HG03354 (cell line): ENCODE measurements around the gene PVALEF.

Experiments
- ATAC-seq: cut with Tn5 transposase; IDR thresholded peaks from one replicate; pipeline ENCODE4 v1.9.1; 2021; ENCODE audit warnings: mild to moderate bottlenecking; ENCODE audit not compliant: unreplicated experiment, poor library complexity, severe bottlenecking

Gene PVALEF

DNA sequence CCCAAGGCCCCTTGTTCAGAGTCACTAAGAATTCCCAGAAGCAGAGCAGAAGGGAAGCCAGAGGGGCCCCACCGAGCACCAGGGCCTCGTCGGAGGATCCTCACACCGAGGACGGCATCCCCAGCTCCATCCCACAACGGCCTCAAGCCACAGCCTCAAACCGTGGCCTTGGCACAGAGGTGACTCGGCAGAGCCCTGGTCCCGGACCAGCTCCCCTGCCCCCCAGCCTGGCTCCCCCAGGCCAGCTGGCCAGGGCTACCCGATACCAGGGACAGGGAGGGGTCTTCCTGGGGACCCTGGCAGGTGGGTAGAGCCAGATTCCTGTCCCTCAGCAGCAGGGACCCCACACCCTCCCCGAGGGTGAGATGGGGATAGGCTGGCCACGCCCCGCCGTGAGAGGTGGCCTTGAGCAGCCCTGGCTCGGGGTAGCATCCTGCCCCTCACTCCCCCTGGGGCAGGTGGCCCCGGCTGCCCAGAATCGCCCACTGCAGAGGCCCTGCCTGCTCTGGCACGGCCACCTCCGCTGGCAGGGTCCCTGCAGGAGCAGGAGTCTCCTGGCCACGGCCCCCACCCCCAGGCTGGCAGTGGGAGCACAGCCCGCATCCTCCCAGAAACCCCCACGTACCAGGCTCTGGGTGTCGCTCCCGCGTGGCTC, 5.6 kb upstream of the PVALEF start:
- no peak for ATAC-seq

DNA sequence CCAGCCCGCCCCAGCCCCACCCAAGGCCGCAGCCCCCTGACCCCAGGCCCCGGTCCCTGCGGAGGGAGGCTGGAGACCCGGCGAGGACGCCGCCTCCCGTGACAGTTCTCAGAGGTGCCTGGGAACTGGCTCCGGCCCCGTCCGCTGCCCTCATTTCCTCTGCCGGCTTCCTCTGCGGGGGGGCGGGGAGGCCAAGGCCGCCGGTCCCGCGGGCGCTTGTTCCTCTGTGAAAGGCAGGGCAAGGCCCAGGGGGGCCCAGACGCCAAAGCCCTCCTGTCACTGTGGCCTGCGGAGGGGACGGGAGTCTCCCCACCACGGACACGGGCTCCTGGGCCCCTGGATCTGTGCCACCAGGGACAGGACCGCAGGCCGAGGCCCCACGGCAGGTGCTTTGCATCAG, 5.0 kb upstream of the PVALEF start:
- no peak for ATAC-seq

DNA sequence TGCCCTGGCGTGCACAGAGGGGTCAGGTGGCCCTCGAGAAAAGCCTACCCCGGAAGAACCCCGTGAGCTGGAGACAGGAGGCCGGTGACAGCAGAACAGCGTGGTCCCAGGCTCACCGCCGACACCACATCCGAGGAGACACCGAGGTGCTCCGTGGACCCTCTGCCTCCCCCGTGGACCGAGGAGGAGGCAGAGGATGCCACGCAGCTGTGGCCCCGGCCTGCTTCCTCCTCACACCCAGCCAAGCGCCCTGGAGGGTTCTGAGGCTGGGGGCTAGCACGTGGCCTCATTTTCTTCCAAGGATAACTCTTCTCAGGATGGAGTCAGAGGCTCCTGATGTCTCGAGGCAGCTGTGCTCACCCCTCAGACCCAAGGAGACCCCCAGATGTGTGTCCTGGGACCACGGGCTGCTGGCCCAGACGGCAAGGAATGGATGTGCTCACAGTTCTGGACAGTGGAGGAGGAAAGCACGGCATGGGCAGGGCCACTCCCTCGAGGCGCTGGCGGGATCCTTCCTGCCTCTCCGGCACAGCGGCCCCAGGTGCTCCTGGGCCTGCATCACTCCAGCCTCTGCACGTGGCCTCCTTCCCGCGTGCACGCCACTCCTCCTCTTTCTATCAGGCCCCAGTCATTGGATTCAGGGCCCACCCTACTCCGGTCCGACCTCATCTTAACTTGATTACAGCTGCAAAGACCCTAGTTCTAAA, 4.4 kb upstream of the PVALEF start:
- no peak for ATAC-seq

DNA sequence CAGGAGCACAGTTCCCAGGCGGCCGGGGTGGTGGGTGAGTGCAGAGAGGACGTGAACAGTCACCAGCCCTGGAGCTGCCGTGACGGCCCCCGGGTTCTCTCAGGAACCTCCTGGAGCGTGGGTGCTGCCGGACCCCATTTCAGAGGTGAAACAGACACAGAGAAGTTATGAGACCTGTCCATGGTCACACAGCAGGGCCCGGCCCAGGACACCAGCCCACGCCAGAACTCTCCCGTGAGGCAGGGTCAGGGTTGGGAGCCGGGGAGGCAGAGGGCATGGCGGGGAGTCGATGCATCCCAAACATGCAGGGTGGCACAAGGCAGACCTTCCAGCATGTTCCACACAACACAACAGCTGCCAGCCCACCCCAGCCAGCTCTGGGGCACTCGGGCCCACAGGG, 3.8 kb upstream of the PVALEF start:
- no peak for ATAC-seq

DNA sequence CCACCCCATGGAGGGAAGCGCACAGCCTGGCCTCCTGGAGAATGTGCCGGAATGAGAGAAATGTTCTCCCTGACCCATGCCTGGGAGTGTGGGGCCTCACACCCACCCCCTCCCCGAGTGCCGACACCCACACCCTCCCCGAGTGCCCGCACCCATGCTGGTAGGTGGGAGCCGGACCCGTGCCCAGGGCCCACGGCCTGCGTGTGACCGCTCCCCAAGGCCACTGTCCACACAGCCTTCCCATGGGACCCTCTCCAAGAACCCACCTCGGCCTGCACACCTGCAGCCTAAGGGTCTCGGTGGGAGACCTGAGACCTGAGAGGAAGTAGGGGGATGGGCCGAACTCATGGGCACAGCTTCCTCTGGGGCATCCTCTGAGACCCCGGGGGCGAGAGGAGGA, 3.3 kb upstream of the PVALEF start:
- ATAC-seq, result no peak

DNA sequence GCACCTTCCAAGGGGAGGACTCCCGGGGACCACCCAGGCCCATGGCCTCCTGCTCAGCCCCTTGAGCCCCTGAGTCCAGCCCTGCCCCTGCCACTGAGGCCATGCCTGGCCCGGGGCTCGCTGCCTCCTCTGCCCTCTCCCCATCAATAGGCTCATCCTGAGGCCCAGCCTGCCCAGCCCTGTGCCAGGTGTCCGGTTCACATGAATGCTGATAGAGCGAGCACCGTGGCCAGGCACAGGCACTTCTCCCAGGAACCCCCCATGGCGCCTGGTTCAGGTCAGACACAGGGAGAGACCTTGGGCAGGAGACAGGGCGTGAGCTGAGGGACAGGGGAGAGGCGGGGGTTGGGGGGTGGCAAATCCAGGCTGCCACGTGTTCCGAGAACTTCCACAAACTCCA, 2.8 kb upstream of the PVALEF start:
- no peak for ATAC-seq

DNA sequence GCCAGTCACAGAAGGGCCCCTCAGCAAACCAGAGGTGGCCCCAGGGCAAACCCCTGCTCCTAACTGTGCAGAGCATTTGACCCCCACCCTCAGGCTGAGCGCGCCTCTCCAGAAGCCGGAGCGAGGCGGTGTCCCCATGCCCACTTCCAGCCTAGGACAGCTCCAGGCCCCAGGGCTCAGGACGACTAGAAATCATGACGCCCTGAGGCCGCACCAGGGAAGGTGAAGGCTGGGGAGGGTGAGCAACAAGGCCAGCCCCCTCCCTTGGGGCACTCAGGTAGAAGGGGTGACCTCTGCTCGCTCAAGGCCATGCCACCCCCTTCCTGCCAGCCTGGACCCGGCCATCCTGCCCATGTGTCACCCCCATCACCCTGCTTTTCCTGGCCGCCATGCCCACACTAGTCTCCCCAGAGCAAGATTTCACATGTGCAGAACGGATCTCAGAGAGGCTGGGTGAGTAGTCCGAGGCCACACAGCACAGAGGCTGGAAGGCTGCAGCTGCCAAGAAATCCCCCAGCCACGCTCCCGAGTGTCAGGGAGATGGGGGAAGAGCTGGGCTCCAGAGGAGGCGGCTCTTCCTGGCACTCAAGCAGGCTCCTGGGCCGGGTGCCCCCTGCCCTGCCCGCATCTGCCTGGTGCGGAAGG, 2.1 kb upstream of the PVALEF start:
- ATAC-seq, result no peak

DNA sequence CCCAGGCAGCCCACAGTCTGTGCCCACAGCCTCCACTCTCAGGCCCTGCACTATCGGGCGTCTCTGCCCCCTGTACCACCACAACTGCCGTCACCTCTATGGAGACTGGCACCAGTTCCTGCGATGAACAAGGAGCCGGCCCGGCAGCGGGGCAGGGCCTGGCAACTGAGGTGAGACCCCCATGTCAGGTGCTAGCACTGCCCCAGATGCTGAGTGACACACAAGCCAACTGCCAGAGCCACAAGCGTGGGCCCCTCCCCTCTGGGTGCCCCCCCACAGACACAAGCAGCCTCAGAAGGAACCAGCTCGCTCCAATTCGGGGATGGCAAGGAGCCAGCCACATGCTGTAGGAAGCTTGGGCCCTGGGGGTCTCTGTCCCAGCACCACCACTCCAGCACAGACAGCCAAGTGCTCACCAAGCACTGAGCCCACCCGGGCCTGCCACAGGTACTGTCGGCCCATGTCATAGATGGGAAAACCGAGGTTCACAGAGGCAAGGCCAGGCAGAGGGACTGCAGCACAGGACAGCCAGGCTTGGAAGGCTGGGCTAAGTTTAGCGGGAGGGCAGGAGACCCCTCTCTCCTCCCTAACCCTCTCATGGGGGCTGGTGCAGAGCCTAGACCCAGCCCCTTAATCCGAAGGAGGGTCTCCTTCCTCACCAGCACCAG, 1.5 kb upstream of the PVALEF start:
- no peak for ATAC-seq

DNA sequence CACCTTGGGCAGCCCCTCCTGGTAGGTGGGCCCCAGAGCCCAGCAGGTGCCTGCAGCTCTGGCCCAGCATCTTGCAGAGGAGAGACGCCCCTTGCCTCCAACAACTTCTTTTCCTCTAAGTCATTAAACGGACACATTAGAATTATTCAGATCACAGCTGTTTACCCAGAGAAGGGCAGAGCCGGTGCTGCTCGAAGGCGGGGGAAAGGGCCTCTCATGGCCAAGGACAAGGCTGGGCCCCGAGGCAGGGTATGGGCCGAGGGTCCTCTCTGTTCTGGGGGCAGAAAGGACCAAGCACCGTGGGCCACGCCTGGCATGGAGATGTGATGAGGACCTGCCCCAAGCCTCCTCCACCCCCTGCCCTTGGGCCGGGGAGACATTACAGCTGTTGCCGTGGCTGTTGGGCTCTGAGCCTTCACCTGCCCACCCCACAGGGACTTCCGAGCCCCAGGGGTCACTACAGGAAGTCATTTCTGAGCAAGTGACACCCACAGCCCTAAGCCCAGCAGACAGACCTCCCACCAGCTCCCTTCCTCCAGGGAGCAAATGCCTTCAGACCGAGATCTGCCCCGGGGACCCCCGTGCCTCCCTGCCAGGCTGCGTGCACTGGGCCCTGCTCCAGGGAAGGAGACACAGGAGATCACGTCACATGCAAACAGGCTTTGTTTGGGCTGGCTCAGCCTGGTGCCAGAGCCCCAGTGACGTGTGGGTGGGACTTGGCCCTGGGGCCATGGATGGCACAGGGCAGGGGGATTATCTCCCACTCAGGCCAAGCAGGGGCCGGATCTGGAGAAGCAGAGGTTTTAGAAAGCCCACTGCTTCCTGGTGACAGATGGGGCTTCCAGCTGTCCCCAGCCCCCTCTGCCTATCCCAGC, 699 bp upstream of the PVALEF start:
- ATAC-seq, result no peak

DNA sequence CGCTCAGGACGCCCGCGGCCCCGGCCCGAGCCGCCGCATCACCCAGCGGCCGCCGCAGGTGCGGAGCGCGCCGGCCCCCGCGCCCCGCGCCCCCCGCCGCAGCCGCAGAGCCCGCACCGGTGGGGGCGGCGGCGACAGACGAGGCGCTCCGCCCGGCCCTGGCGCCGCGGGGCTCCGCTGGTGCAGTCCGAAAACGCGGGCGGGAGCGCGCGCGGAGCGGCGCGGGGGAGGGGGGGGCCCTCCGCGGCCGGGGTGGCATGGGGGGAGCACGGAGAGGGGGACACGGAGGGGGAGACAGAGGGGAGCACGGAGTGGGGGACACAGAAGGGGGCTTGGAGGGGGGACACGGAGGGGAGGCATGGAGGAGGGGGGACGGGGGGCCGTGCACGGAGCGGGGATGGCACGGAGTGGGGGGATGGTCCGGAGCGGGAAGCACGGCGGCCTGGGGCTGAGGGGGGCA, 756 bp downstream of the PVALEF start, which contains the start of gene AATK:
AATK (minus strand) TSS at position 189 of the 460 bp plus-strand sequence. CDS start 229 bp downstream, outside the sequence.
- no peak for ATAC-seq

DNA sequence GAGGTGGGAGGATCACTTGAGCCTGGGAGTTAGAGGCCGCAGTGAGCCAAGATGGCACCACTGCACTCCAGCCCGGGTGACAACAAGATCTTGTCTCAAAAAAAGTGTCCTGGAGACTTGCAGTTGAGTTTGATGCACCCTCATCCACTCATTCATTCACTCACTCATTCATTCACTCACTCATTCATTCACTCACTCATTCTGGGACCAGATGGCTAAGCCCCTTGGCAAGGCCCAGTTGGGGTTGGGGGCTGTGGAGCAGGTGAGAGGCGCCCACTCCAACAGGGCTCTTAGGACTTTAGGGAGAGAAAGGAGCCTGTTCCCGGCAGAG, 1.9 kb downstream of the PVALEF start:
- no peak for ATAC-seq

DNA sequence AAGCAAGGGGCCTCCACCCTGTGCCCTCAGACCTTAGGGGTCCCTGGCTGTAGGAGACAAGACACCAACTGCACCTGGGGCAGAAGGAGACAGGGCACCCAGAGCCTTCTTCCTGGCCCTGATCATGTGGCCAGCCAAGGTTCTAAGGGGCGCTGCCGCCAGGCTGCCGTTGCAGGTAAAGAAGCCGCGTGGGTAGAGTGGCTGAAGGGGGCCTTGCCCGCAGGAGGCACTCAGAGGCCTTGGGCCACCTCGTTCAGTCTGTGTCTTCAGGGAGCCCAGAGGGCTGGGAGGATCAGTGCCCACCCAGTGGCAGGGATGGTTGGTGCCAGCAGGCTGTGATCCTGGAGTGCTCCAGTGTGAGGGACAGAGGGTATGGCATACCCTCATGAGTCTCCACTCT, 2.3 kb downstream of the PVALEF start:
- no peak for ATAC-seq

DNA sequence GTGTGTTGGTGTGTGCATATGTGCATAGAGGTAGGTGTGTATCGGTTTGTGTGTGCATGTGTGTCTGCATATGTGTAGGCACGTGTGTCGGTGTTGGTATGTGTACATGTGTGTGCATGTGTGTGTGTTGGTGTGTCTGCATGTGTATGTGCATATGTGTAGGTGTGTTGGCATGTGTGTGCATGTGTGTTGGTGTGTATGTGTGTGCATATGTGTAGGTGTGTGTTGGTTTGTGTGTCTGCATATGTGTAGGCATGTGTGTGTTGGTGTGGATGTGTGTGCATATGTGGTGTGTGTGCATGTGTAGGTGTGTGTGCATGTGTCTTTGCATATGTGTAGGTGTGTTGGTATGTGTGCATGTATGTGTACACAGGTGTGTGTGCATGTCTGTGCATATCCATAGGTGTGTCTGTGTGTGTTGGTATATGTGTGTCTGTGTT, 4.6 kb downstream of the PVALEF start:
- ATAC-seq, result no peak

DNA sequence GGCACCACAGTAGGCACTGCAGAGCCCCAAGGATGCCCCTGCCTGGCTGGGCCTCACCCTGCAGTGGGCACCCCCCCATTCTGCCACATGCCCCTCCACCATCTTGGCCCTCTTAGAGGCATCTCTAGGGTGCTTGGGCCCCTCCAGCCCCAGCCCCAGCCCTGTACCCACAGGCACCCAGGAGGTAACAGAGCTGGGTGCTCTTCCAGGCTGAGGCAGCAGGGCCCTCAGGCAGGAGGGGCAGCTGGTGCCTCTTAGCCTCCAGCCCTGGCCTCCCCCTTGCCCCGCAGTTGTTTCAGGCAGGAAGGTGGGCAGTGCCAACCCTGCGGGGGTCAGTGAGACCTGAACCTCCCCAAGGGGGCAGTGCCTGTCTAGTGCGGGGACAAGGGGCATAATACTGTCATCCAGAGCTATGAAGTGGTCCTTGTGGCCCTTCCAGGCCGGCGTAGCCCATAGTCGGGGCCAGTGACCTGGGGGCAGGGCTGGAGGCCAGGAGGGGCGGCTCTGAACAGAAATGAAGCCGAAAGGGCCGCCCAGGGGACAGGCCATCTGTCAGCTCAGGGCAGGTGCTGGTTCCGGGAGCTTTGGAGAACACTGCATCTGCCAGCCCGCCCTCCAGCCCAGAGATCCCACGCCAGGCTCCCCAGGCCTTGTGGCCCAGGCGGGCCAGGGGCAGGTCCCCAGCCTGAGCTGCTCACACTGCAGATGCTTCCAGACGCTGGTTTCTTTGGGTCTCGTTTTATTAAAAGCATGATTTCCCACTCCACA, 5.6 kb downstream of the PVALEF start:
- no peak for ATAC-seq

DNA sequence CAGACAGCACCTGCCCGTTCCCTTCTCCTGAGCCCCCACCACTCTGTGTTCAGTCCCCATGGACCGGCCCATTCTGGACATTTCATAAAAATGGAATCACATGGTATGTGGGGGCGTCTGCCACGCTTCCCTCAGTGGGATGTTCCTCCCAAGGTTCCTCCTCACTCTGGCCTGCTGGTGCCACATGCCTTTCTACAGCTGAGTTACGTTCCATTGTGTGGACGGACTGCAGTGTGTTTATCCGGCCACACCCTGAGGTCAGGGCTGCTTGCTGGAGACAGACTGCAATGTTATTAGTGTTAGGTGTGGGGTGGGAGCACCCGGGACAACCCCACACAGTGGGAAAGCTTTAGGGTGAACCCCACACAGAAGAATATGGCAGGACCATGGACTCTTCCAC, 6.6 kb downstream of the PVALEF start:
- ATAC-seq, result no peak

DNA sequence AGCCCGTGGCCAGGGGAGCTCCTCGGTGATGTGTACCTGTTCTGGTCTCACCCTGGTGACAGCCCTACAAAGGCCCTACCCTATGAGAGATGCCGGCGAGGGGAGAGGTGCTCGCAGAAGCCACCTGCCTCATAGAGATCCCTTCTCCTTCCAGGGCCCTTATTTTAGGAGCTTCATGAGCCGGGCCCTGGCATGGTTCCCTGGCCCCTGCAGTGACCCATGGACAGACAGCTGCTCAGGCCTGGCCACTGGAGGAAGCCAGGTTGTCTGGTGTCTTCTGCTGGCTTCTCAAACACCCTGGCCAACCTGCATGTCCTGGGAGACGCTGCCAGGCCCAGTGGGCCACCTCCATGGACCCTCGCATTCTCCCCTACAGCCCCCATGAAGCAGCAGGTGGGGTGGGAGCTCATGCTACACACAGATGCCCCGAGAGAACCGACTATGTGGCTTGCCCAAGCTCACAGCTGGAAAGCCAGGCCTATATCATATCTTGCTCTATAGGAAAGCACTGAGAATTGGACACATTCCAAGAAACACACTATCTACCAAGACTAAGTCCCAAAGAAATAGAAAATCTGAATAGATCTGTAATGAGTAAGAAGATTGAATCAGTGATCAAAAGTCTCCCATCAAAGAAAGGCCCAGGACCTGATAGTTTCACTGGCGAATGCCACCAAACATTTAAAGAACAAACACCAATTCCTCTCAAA, 7.9 kb downstream of the PVALEF start:
- ATAC-seq, result no peak

DNA sequence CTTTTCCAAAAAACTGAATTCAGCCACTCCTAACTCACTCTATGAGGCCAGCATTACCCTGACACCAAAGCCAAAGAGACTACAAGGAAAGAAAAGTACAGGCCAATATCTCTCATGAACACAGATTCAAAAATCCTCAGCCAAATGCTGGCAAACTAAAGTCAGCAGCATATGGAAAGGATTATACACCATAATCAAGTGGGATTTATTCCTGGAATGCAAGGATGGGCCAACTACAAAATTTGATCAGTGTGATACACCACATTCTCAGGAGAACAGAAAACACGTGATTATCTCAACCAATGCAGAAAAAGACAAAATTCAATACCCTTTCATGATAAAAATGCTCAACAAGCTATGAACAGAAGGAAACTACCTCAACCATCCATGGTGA, 8.5 kb downstream of the PVALEF start:
- no peak for ATAC-seq

DNA sequence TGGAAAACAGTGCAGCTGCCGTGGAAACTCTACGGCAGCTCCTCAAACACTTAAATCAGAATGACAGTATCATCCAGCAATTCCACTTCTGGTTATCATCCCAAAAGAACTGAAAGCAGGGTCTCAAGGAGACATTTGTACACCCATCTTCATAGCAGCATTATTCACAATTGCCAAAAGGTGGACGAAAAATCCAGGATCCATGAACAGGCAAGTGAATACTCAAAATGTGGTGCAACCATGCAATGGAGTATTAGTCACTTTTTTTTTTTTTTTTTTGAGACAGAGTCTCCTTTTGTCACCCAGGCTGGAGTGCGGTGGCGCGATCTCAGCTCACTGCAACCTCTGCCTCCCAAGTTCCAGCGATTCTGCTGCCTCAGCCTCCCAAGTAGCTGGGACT, 11.4 kb downstream of the PVALEF start:
- ATAC-seq, result no peak
